ENCODE results near the gene CNMD.

DNA sequence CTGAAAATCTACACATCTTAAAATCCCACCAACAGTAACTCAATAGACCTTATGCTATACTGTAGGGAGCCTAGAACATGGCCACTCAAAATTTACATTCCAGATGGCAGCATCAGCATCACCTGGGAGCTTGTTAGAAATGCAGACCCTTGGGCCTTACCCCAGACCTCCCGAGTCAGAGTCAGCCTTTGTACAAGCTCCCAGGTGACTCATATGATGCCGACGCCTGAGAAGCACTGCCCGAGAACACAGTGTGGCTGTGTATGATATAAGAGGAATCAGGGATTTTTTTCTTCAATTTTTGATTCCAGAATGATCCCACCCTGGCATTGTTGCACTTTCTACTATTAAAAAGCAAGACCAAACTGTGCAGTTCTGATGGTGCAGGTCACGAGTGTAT lies 35.9 kb upstream of the CNMD start:
- TF ChIP-seq EZH2phosphoT487 (IDR thresholded peaks at IDR 0.05; ENCODE audit: insufficient read depth, low read depth) (no peak), EZH2 (IDR thresholded peaks at IDR 0.05; ENCODE audit: insufficient read depth, poor library complexity, severe bottlenecking) (no peak)
